LNCAP (cell line): ENCODE data around the gene PI4KB.

Source experiments
- CTCF ChIP-seq: fragments of 450-650 bp; IDR thresholded peaks from 2 replicates; pipeline ENCODE4 v1.5.1; 2017; ENCODE audit warnings: mild to moderate bottlenecking

PI4KB gene

GRCh38 chr1:151273924-151274466 is 53.2 kb downstream of the PI4KB start:
- no peak for TF ChIP-seq CTCF

- no peak for TF ChIP-seq CTCF
Observed at GRCh38 chr1:151267760-151268159, 59.5 kb downstream of the PI4KB start.

- no peak for TF ChIP-seq CTCF
Observed at GRCh38 chr1:151266821-151267220, 60.4 kb downstream of the PI4KB start.

- TF ChIP-seq CTCF, result no peak
Observed at GRCh38 chr1:151266315-151266714, 60.9 kb downstream of the PI4KB start.

GRCh38 chr1:151265446-151266236 is 61.6 kb downstream of the PI4KB start:
- no peak for TF ChIP-seq CTCF

- TF ChIP-seq CTCF, result no peak
Observed at GRCh38 chr1:151259351-151259750, 67.9 kb downstream of the PI4KB start.

- TF ChIP-seq CTCF, result no peak
Observed at GRCh38 chr1:151255381-151255780, 71.8 kb downstream of the PI4KB start.
